Measurements from ENCODE around the gene KCNA1.
A peak's percentile ranks its signal among the peaks of the same experiment; 100 is the strongest.
"Not testable (repeated sequence)": the region's sequence is repeated elsewhere in the genome, so short reads cannot be mapped to it uniquely, and the experiment has no call there.

Gene KCNA1

GRCh38 chr12:4909734-4910501 lies at the start of gene KCNA1:
TSS of gene KCNA1 (plus strand) at chr12:4909905. CDS start at chr12:4911379, 1,474 bp downstream.
- peak; percentile 14 for DNase-seq (ENCODE audit: low spot score)

GRCh38 chr12:4860741-4861140 lies 49.0 kb upstream of the KCNA1 start:
- no peak for DNase-seq (ENCODE audit: low spot score)

- no peak for DNase-seq (ENCODE audit: low spot score)
Observed at GRCh38 chr12:4862809-4863208, 46.9 kb upstream of the KCNA1 start.

- DNase-seq (ENCODE audit: low spot score): no peak
Observed at GRCh38 chr12:4864575-4864974, 45.1 kb upstream of the KCNA1 start.

GRCh38 chr12:4865246-4865645 lies 44.5 kb upstream of the KCNA1 start:
- no peak for DNase-seq (ENCODE audit: low spot score)

- no peak for DNase-seq (ENCODE audit: low spot score)
Observed at GRCh38 chr12:4866299-4866698, 43.4 kb upstream of the KCNA1 start.

GRCh38 chr12:4867384-4867783 lies 42.3 kb upstream of the KCNA1 start:
- no peak for DNase-seq (ENCODE audit: low spot score)

GRCh38 chr12:4870423-4870822 lies 39.3 kb upstream of the KCNA1 start:
- no peak for DNase-seq (ENCODE audit: low spot score)

- DNase-seq (ENCODE audit: low spot score): no peak
Observed at GRCh38 chr12:4871514-4871913, 38.2 kb upstream of the KCNA1 start.

GRCh38 chr12:4873947-4874346 lies 35.8 kb upstream of the KCNA1 start:
- DNase-seq (ENCODE audit: low spot score): no peak

GRCh38 chr12:4874671-4875070 lies 35.0 kb upstream of the KCNA1 start:
- no peak for DNase-seq (ENCODE audit: low spot score)

GRCh38 chr12:4879481-4879880 lies 30.2 kb upstream of the KCNA1 start:
- DNase-seq (ENCODE audit: low spot score): not testable (repeated sequence)

GRCh38 chr12:4881266-4882064 lies 28.2 kb upstream of the KCNA1 start:
- no peak for DNase-seq (ENCODE audit: low spot score)

- DNase-seq (ENCODE audit: low spot score): no peak
Observed at GRCh38 chr12:4891866-4892265, 17.8 kb upstream of the KCNA1 start.

GRCh38 chr12:4892418-4892817 lies 17.3 kb upstream of the KCNA1 start:
- DNase-seq (ENCODE audit: low spot score): no peak

GRCh38 chr12:4894019-4894418 lies 15.7 kb upstream of the KCNA1 start:
- no peak for DNase-seq (ENCODE audit: low spot score)

- no peak for DNase-seq (ENCODE audit: low spot score)
Observed at GRCh38 chr12:4899364-4899763, 10.3 kb upstream of the KCNA1 start.

- peak; percentile 86 for DNase-seq (ENCODE audit: low spot score)
Observed at GRCh38 chr12:4900327-4900726, 9.4 kb upstream of the KCNA1 start.

- DNase-seq (ENCODE audit: low spot score): no peak
Observed at GRCh38 chr12:4905316-4905715, 4.4 kb upstream of the KCNA1 start.

- DNase-seq (ENCODE audit: low spot score): peak; percentile 8
Observed at GRCh38 chr12:4908684-4909409, 858 bp upstream of the KCNA1 start.

- no peak for DNase-seq (ENCODE audit: low spot score)
Observed at GRCh38 chr12:4909410-4909733, 333 bp upstream of the KCNA1 start.

- DNase-seq (ENCODE audit: low spot score): peak; percentile 28
Observed at GRCh38 chr12:4910502-4911315, 1.0 kb downstream of the KCNA1 start.
